IMR-90 (cell line): ENCODE data around the gene CFAP299. TPM values are rescaled to one million over a fixed set of nuclear protein-coding genes. Genes with fewer than 3 reads are reported as not detected.

Source experiments
- ATAC-seq: fragments of 200-7000 bp; cut with Tn5 transposase; 2 replicates; pipeline ENCODE4 v1.9.1; 2020; ENCODE audit warnings: low read depth, mild to moderate bottlenecking, moderate library complexity
- BruUV-seq: library from RNA; stranded (reverse); fragments of 400-500 nt; replicated peaks from 2 replicates; lab custom pipeline; 2021; lab: Mats Ljungman, UMichigan
- CTCF ChIA-PET: fragments of 300-600 bp; formaldehyde crosslinking; extraction: SDS; loops from one replicate; lab custom pipeline; 2021; ENCODE audit warnings: antibody characterized with exemption; lab: Yijun Ruan, JAX
- POLR2A ChIA-PET: fragments of 300-600 bp; sonication (Branson Sonifier 250); formaldehyde crosslinking; loops from one replicate; lab custom pipeline; 2022; ENCODE audit warnings: antibody characterized with exemption; ENCODE audit not compliant: unreplicated experiment; lab: Charles Lee
- DNase-seq: peaks from one replicate; pipeline ENCODE4 v3.0.0; 2013
- H2AFZ ChIP-seq: replicated peaks from 2 replicates; pipeline ENCODE3; 2013; ENCODE audit warnings: low read length, mild to moderate bottlenecking; ENCODE audit not compliant: poor library complexity
- H2AK5ac ChIP-seq: 2 replicates; pipeline ENCODE4 v1.6.1; 2013; ENCODE audit warnings: low read depth, low read length, inconsistent platforms
- H2AK9ac ChIP-seq: replicated peaks from 2 replicates; pipeline ENCODE3; 2013; ENCODE audit warnings: mild to moderate bottlenecking, low read depth, low read length, moderate library complexity; ENCODE audit not compliant: poor library complexity
- H2BK120ac ChIP-seq: 2 replicates; pipeline ENCODE4 v1.6.1; 2013; ENCODE audit warnings: low read depth, low read length, inconsistent platforms
- H2BK15ac ChIP-seq: 3 replicates; pipeline ENCODE4 v1.6.1; 2013; ENCODE audit warnings: low read depth, low read length, inconsistent platforms
- H2BK20ac ChIP-seq: 2 replicates; pipeline ENCODE4 v1.6.1; 2013; ENCODE audit warnings: low read depth, mild to moderate bottlenecking, inconsistent platforms, low read length, moderate library complexity
- H2BK5ac ChIP-seq: 2 replicates; pipeline ENCODE4 v1.6.1; 2013; ENCODE audit warnings: mild to moderate bottlenecking, low read depth, low read length, inconsistent platforms; ENCODE audit not compliant: poor library complexity, severe bottlenecking
- H3K14ac ChIP-seq: replicated peaks from 2 replicates; pipeline ENCODE4 v1.6.1; 2013; ENCODE audit warnings: low read depth, low read length, inconsistent platforms
- H3K18ac ChIP-seq: 2 replicates; pipeline ENCODE4 v1.6.1; 2013; ENCODE audit warnings: low read depth, low read length, control low read depth
- H3K23ac ChIP-seq: 2 replicates; pipeline ENCODE4 v1.6.1; 2013; ENCODE audit warnings: low read depth, low read length, inconsistent platforms
- H3K27ac ChIP-seq: 2 replicates; pipeline ENCODE4 v1.5.1; 2013; ENCODE audit warnings: mild to moderate bottlenecking, control low read depth, low read length; ENCODE audit not compliant: insufficient read depth
- H3K27me3 ChIP-seq: 2 replicates; pipeline ENCODE4 v1.6.1; 2013; ENCODE audit warnings: low read length; ENCODE audit not compliant: control insufficient read depth, insufficient read depth
- H3K36me3 ChIP-seq: 2 replicates; pipeline ENCODE4 v1.6.1; 2013; ENCODE audit warnings: low read length, mixed read lengths; ENCODE audit not compliant: control insufficient read depth, insufficient read depth
- H3K4ac ChIP-seq: 2 replicates; pipeline ENCODE4 v1.6.1; 2013; ENCODE audit warnings: low read depth, low read length, inconsistent platforms
- H3K4me1 ChIP-seq: 2 replicates; pipeline ENCODE4 v1.6.1; 2013; ENCODE audit warnings: low read length, mixed read lengths; ENCODE audit not compliant: control insufficient read depth, insufficient read depth
- H3K4me2 ChIP-seq: 2 replicates; pipeline ENCODE4 v1.6.1; 2013; ENCODE audit warnings: low read depth, mild to moderate bottlenecking, control low read depth, low read length, moderate library complexity
- H3K4me3 ChIP-seq: 2 replicates; pipeline ENCODE4 v1.5.1; 2013; ENCODE audit warnings: low read depth, mild to moderate bottlenecking, control low read depth, low read length, moderate library complexity; ENCODE audit not compliant: insufficient read depth
- H3K56ac ChIP-seq: 2 replicates; pipeline ENCODE4 v1.6.1; 2013; ENCODE audit warnings: low read length, inconsistent platforms; ENCODE audit not compliant: insufficient read depth; ENCODE audit errors: extremely low read depth
- H3K79me1 ChIP-seq, 2 experiments: 2 replicates each; pipeline ENCODE4 v1.6.1; 2013; ENCODE audit warnings: low read length in 2 of 2, inconsistent platforms in 1 of 2, low read depth in 1 of 2
- H3K9ac ChIP-seq: 2 replicates; pipeline ENCODE4 v1.6.1; 2013; ENCODE audit warnings: low read depth, low read length, control low read depth
- H3K9me1 ChIP-seq: 2 replicates; pipeline ENCODE4 v1.6.1; 2013; ENCODE audit warnings: low read length, inconsistent platforms; ENCODE audit not compliant: insufficient read depth
- H3K9me3 ChIP-seq: 2 replicates; pipeline ENCODE4 v1.6.1; 2013; ENCODE audit warnings: low read length; ENCODE audit not compliant: control insufficient read depth, insufficient read depth
- H4K20me1 ChIP-seq: 2 replicates; pipeline ENCODE4 v1.6.1; 2013; ENCODE audit warnings: low read length, inconsistent platforms; ENCODE audit not compliant: insufficient read depth
- H4K5ac ChIP-seq: 2 replicates; pipeline ENCODE4 v1.6.1; 2013; ENCODE audit warnings: mild to moderate bottlenecking, low read depth, low read length, control low read depth
- H4K8ac ChIP-seq, 2 experiments: 2 replicates each; pipeline ENCODE4 v1.6.1; 2013; ENCODE audit warnings: low read depth in 2 of 2, low read length in 2 of 2, control low read depth in 1 of 2, inconsistent platforms in 1 of 2
- H4K91ac ChIP-seq: 2 replicates; pipeline ENCODE4 v1.6.1; 2013; ENCODE audit warnings: low read depth, low read length, inconsistent platforms; ENCODE audit not compliant: insufficient read depth
- CEBPB ChIP-seq: IDR thresholded peaks from 2 replicates; pipeline ENCODE4 v1.6.1; 2012; ENCODE audit warnings: low read depth, low read length, improper control_type of control experiment
- CTCF ChIP-seq: conservative IDR thresholded peaks from 2 replicates; pipeline ENCODE4 v1.5.1; 2012; ENCODE audit warnings: mild to moderate bottlenecking, low read depth, low read length, improper control_type of control experiment
- ELK1 ChIP-seq: fragments of 150-350 bp; IDR thresholded peaks from 2 replicates; pipeline ENCODE4 v1.6.1; 2016; ENCODE audit warnings: low read depth, mild to moderate bottlenecking, low read length, moderate library complexity, borderline replicate concordance
- FOS ChIP-seq: fragments of 150-350 bp; IDR thresholded peaks from 2 replicates; pipeline ENCODE4 v1.6.1; 2016; ENCODE audit warnings: low read depth, low read length
- MAFK ChIP-seq: IDR thresholded peaks from 2 replicates; pipeline ENCODE4 v1.6.1; 2012; ENCODE audit warnings: low read depth, low read length, improper control_type of control experiment
- MAZ ChIP-seq: IDR thresholded peaks from 2 replicates; pipeline ENCODE4 v1.6.1; 2012; ENCODE audit warnings: low read depth, mild to moderate bottlenecking, low read length, improper control_type of control experiment, moderate library complexity, borderline replicate concordance
- MXI1 ChIP-seq: IDR thresholded peaks from 2 replicates; pipeline ENCODE4 v1.6.1; 2012; ENCODE audit warnings: low read depth, mild to moderate bottlenecking, low read length, moderate library complexity, borderline replicate concordance
- NFE2L2 ChIP-seq: fragments of 150-350 bp; IDR thresholded peaks from 2 replicates; pipeline ENCODE4 v1.6.1; 2016; ENCODE audit warnings: low read depth, mild to moderate bottlenecking, low read length
- POLR2A ChIP-seq: IDR thresholded peaks from 2 replicates; pipeline ENCODE4 v1.6.1; 2012; ENCODE audit warnings: mild to moderate bottlenecking, low read depth, low read length
- RAD21 ChIP-seq: IDR thresholded peaks from 2 replicates; pipeline ENCODE4 v1.6.1; 2012; ENCODE audit warnings: low read length, improper control_type of control experiment
- RFX5 ChIP-seq: IDR thresholded peaks from 2 replicates; pipeline ENCODE4 v1.8.0; 2012; ENCODE audit warnings: low read depth, mild to moderate bottlenecking, low read length, moderate library complexity
- SMC3 ChIP-seq: fragments of 150-350 bp; IDR thresholded peaks from 2 replicates; pipeline ENCODE4 v1.6.1; 2016; ENCODE audit warnings: low read depth, mild to moderate bottlenecking, antibody characterized with exemption, low read length, moderate library complexity
- USF2 ChIP-seq: fragments of 150-350 bp; IDR thresholded peaks from 2 replicates; pipeline ENCODE4 v1.6.1; 2017; ENCODE audit warnings: mild to moderate bottlenecking, antibody characterized with exemption, low read length, low read depth
- WGBS, 2 experiments: methylation state at CpG; one replicate each; pipeline versions ENCODE4 v1.1.5 to v1.1.7; 2013; ENCODE audit warnings: missing lambda C conversion rate in 2 of 2; ENCODE audit not compliant: insufficient read length in 1 of 2; ENCODE audit errors: extremely low coverage in 2 of 2; 5-methylcytosine and 5-hydroxymethylcytosine counted together
- dilution Hi-C: fragments of 300-500 bp; cut with HindIII; formaldehyde crosslinking; loops from one replicate; pipeline ENCODE4 v1.14.3; 2018; ENCODE audit warnings: low sequenced_read_pairs; ENCODE audit not compliant: unreplicated experiment
- in situ Hi-C: fragments of 300-500 bp; cut with MboI; formaldehyde crosslinking; loops from 3 replicates; pipeline ENCODE4 v1.14.3; 2019; ENCODE audit warnings: low sequenced_read_pairs, inconsistent platforms, mixed read lengths
- intact Hi-C: fragments of 100-400 bp; cut with micrococcal nuclease; formaldehyde crosslinking; loops from 2 replicates; pipeline ENCODE4 v1.10.0; 2022
- polyA plus RNA-seq, 3 experiments: library from polyadenylated mRNA; depleted of rRNA; stranded (reverse); fragments of >200 nt; gene quantifications; 2 replicates each; pipeline ENCODE4 v1.2.3, GENCODE V29; 2012; ENCODE audit warnings: low replicate concordance in 1 of 3
- total RNA-seq: library from RNA; depleted of rRNA; stranded (reverse); fragments of >200 nt; gene quantifications from 2 replicates; pipeline ENCODE4 v1.2.3, GENCODE V29; 2012

Gene CFAP299
- total and polyA plus RNA-seq, 2 of the 4 experiments (the other 2 are of a cell fraction): 1.0 to 1.1 TPM

GRCh38 chr4:81007417-81007816 lies 671.9 kb downstream of the CFAP299 start:
- WGBS, 2 experiments: no CpG with 5 or more reads among the region's 2 CpGs

More at GRCh38 chr4:81007417-81007816, 671.9 kb downstream of the CFAP299 start:
- Histone ChIP-seq H2BK120ac (no peak overlapping the region), H2AFZ (no peak overlapping the region), H3K9ac (no peak overlapping the region), H4K91ac (no peak overlapping the region), H3K18ac (no peak overlapping the region), H2BK15ac (no peak overlapping the region), H4K20me1 (no peaks in the 10 kb centered on the region), H3K4me2 (no peak overlapping the region), H3K27ac (no peak overlapping the region), H3K36me3 (no peaks in the 10 kb centered on the region), H2BK5ac (no peak overlapping the region), H4K5ac (no peak overlapping the region), H3K14ac (no peak overlapping the region), H3K79me1 (no peaks in the 10 kb centered on the region), H3K4me3 (no peak overlapping the region), H3K4me1 (no peaks in the 10 kb centered on the region), H2AK9ac (no peak overlapping the region), H2BK20ac (no peak overlapping the region), H3K9me1 (no peaks in the 10 kb centered on the region), H3K23ac (no peak overlapping the region), H3K56ac (no peak overlapping the region), H2AK5ac (no peak overlapping the region), H3K9me3 (no peaks in the 10 kb centered on the region), H4K8ac (no peak overlapping the region), H3K4ac (no peak overlapping the region), H3K27me3 (peaks cover 2% of the 10 kb centered on the region; the same call in 1 of the 2 replicates)
- BruUV-seq: no TSS peak
- ChIA-PET POLR2A (no interaction called here), CTCF (interaction anchor here (0.6 kb wide), 1 partner anchor 1621 kb away, joined by 3 read pairs; no protein-coding TSS in a partner anchor)
- dilution Hi-C loops (no loop called here), intact Hi-C loops (no loop called here), in situ Hi-C loops (no loop called here)
- DNase-seq (no peak), ATAC-seq (no peak)
- TF ChIP-seq MXI1 (no peak), NFE2L2 (no peak), CEBPB (no peak), USF2 (no peak), MAFK (no peak), ELK1 (no peak), RFX5 (no peak), CTCF (no peak), FOS (no peak), SMC3 (no peak), POLR2A (no peak), RAD21 (no peak), MAZ (no peak)
